AG04450 (cell line): ENCODE data around the gene CYP11A1. TPM values are rescaled to one million over a fixed set of nuclear protein-coding genes. Genes with fewer than 3 reads are reported as not detected.

Experiments
- CTCF ChIA-PET: fragments of 300-600, 350-600 bp; formaldehyde crosslinking; extraction: SDS; loops from one replicate; lab custom pipeline; 2022; ENCODE audit warnings: antibody characterized with exemption, inconsistent platforms; lab: Charles Lee
- POLR2A ChIA-PET: fragments of 350-600 bp; formaldehyde crosslinking; extraction: SDS; loops from one replicate; lab custom pipeline; 2021; ENCODE audit warnings: antibody characterized with exemption, inconsistent platforms; lab: Yijun Ruan, JAX
- DNase-seq: peaks from one replicate; pipeline ENCODE4 v3.0.0-alpha.2; 2011; ENCODE audit warnings: low read depth, low spot score
- H3K27ac ChIP-seq: one replicate; pipeline ENCODE4 v1.5.1; 2012; ENCODE audit warnings: low read depth, low read length, control low read depth
- H3K27me3 ChIP-seq: one replicate; pipeline ENCODE4 v1.6.0; 2012; ENCODE audit warnings: low read length; ENCODE audit not compliant: control insufficient read depth, insufficient read depth
- H3K4me3 ChIP-seq: 2 replicates; pipeline ENCODE4 v1.5.1; 2011; ENCODE audit warnings: mild to moderate bottlenecking, low read depth, low read length, control low read depth
- H3K9me3 ChIP-seq: 2 replicates; pipeline ENCODE4 v1.5.1; 2012; ENCODE audit warnings: low read length; ENCODE audit not compliant: control insufficient read depth, insufficient read depth
- polyA plus RNA-seq: library from polyadenylated mRNA; depleted of rRNA; stranded (reverse); fragments of >200 nt; gene quantifications from 2 replicates; pipeline ENCODE4 v1.2.3, GENCODE V29; 2011
- TF ChIP-seq, protein P1 (sequence below): IDR thresholded peaks from 2 replicates; pipeline ENCODE4 v1.5.1; 2011; ENCODE audit warnings: low read depth, low read length, control low read depth, inconsistent platforms

Gene CYP11A1
- polyA plus RNA-seq, 1 experiment, result 0.14 TPM

DNA sequence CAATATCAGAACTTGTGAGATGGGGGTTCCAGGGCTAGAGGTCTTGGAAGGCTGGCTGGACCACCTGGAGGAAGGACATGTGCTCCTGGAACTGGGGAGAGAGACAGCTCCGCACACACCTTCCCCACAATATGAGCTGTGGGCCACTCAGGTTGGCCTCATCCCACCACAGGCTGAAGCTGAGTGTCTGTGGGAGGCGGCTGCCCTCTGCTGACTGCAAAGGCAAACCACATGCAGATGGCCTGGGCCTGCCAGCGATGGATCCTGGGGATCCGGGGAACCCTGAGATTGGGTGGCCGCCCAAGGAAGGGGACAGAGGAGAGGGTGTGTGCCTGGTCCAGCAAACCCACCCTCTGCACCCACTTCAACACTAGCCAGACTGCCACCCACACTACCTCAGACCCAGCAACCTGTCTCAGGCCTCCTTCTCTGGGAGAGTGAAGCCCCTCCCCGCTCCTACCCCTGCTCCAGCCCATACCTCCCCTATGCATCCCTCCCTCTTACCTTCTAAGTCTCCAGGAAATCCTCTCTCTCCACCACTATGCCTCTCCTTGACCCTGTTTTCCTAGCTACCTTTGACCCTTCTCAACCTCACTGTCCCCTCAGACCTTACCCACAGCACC, 44.8 kb downstream of the CYP11A1 start:
- ChIA-PET CTCF (interaction anchor here (0.7 to 6.2 kb wide), 21 partner anchors 13 to 952 kb away, joined by 3 to 101 read pairs (median 5); no protein-coding TSS in a partner anchor), POLR2A (no interaction called here)
- DNase-seq, result no peak
- TF ChIP-seq, protein P1, sequence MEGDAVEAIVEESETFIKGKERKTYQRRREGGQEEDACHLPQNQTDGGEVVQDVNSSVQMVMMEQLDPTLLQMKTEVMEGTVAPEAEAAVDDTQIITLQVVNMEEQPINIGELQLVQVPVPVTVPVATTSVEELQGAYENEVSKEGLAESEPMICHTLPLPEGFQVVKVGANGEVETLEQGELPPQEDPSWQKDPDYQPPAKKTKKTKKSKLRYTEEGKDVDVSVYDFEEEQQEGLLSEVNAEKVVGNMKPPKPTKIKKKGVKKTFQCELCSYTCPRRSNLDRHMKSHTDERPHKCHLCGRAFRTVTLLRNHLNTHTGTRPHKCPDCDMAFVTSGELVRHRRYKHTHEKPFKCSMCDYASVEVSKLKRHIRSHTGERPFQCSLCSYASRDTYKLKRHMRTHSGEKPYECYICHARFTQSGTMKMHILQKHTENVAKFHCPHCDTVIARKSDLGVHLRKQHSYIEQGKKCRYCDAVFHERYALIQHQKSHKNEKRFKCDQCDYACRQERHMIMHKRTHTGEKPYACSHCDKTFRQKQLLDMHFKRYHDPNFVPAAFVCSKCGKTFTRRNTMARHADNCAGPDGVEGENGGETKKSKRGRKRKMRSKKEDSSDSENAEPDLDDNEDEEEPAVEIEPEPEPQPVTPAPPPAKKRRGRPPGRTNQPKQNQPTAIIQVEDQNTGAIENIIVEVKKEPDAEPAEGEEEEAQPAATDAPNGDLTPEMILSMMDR, result peak; percentile 93
- Histone ChIP-seq H3K27me3 (peaks cover 11% of the 10 kb centered on the region), H3K9me3 (peaks cover 5% of the 10 kb centered on the region; the same call in 1 of the 2 replicates), H3K27ac (no peak overlapping the region), H3K4me3 (no peak overlapping the region)

DNA sequence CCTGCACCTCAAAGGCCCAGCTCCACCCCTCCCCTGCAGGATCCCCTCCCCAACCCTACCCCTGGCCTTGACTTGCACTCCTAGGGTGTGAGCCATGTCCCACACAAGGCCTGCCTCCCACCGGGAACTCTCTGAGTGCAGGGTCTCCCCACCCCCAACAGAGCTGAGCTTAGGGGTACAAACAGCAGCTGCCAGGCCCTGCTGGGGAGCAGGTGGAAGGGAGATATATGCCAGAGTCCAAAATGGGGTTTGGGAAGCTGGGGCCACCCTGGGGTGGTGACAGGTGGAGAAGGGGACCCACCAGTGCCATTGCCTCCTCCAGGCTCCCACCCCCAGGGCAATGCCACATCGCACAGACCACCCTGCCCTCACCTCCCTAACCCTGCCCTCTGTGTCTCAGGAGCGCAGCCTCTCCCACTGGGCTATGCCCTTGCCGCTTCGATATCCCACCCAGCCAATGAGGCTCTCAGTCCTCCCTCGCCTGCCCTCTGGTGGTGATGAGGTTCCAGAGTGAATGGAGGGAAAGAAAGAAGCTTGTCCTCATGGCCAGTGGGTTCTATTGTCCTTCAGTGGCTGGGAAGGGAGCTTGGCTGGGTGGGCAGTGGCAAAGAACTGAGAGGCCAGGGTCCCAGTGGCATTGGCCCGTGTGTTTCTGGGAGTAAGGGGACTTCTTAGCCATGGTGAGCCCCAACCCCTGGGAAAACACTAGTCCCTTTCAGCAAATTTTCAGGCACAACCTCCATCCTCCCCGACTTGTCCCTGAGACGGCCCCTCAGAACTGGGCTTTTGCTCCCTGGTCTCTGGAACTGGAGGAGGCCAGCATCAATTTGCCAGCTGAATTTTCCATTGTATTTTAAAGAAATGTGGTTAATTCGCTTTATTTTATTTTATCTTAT, 46.8 kb downstream of the CYP11A1 start:
- H3K9me3 ChIP-seq, result peaks cover 5% of the 10 kb centered on the region; the same call in 1 of the 2 replicates
- ChIA-PET POLR2A (no interaction called here), CTCF (interaction anchor here (0.6 to 6.2 kb wide), 25 partner anchors 10 to 954 kb away, joined by 3 to 101 read pairs (median 4); partner anchors contain the start of gene PML)
- peaks cover 5% of the 10 kb centered on the region for H3K27me3 ChIP-seq
- H3K4me3 ChIP-seq, result no peak overlapping the region
- no peak overlapping the region for H3K27ac ChIP-seq
- TF ChIP-seq, protein P1, result peak; percentile 71
- no peak for DNase-seq

DNA sequence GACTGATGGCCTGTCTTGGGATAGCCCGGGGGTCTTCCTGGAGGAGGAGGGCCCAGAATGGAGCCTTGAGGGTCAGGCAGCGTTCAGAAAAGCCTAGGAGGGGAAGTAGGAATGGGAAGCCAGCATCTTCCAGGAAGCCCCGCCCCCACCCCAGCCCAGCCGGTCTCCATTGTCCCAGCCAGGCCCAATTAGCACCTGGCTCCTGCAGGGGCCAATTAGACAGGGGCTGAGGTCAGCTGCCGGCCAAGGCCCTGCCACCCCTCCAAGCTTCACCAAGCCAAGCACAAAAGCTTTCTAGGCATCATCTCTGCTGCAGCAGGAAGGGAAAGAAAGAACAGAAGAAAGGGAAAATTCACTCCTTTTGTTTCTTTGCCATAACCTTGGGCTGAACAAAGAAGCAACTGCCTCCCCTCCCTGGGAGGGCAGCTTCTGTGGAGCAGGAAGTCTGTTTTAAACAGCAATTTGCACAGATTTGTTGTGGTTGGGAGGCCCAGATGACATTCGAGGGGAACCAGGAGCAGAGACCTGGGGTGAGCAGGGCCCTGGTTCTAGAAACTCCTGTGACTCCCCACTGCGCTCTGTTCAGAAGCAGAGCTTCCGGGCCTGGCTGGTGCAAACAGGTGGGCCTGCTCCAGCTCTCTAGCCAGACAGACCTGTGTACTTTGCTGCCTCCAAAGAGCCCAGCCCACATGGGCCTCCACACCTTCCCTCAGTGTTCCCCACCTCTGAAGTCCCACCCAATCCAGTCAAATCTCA, 47.7 kb downstream of the CYP11A1 start:
- DNase-seq, result no peak
- ChIA-PET POLR2A (no interaction called here), CTCF (interaction anchor here (1.1 to 6.2 kb wide), 7 partner anchors 10 to 347 kb away, joined by 4 to 101 read pairs (median 43); no protein-coding TSS in a partner anchor)
- TF ChIP-seq, protein P1, result no peak
- Histone ChIP-seq H3K27ac (no peak overlapping the region), H3K9me3 (peaks cover 5% of the 10 kb centered on the region; the same call in 1 of the 2 replicates), H3K4me3 (no peak overlapping the region), H3K27me3 (peaks cover 3% of the 10 kb centered on the region)

DNA sequence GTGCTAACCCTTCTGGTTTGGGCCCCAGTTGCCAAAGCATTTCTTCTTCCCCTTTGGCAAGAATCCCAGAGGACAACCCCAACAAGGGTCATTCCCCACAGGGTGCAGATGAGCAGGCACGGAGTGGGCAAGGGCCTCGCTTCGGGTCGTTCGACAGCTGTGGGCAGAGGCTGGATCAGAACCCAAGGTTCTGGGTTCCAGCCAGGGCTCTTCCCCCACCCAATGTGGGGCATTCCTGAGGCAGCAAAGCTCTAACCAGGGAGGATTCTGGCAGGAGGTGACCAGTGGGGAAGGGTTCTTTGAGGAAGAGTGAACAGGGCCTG, 48.3 kb downstream of the CYP11A1 start:
- H3K9me3 ChIP-seq, result peaks cover 5% of the 10 kb centered on the region; the same call in 1 of the 2 replicates
- POLR2A ChIA-PET, result no interaction called here
- H3K27me3 ChIP-seq, result peaks cover 1% of the 10 kb centered on the region
- H3K4me3 ChIP-seq, result no peak overlapping the region
- H3K27ac ChIP-seq, result no peak overlapping the region
- DNase-seq, result no peak
- CTCF ChIA-PET, result interaction anchor here (1.1 to 6.2 kb wide), 4 partner anchors 9 to 346 kb away, joined by 4 to 101 read pairs (median 54); no protein-coding TSS in a partner anchor
- TF ChIP-seq, protein P1, result no peak
